Left lung (tissue), 10 donors: ENCODE data around the gene CACNA1C. TPM values are rescaled to one million over a fixed set of nuclear protein-coding genes. Genes with fewer than 3 reads are reported as not detected.

Experiments used
- ATAC-seq: fragments of 200-7000 bp; cut with Tn5 transposase; one replicate; pipeline ENCODE4 v1.9.1; 2020; ENCODE audit warnings: moderate library complexity
- DNase-seq, 4 donors: peaks; one replicate each; pipeline ENCODE4 v3.0.0-alpha.2; 2013 to 2020
- H3K27ac ChIP-seq, 2 donors: fragments of 200-600 bp; sonication (generic) in 1 of 2; one replicate each; pipeline versions ENCODE4 v1.5.0 to v1.8.0; 2020 to 2021
- H3K27me3 ChIP-seq, 2 donors: fragments of 200-600 bp; sonication (generic) in 1 of 2; one replicate each; pipeline versions ENCODE4 v1.5.0 to v1.8.0; 2020 to 2021
- H3K36me3 ChIP-seq, 2 donors: fragments of 200-600 bp; sonication (generic) in 1 of 2; one replicate each; pipeline versions ENCODE4 v1.5.0 to v1.8.0; 2020 to 2021
- H3K4me1 ChIP-seq, 2 donors: fragments of 200-600 bp; one replicate each; pipeline ENCODE4 v1.8.0; 2021
- H3K4me3 ChIP-seq, 2 donors: fragments of 200-600 bp; sonication (generic) in 1 of 2; one replicate each; pipeline versions ENCODE4 v1.5.0 to v1.8.0; 2020 to 2021; ENCODE audit warnings: mild to moderate bottlenecking in 1 of 2
- H3K9me3 ChIP-seq, 2 donors: fragments of 200-600 bp; sonication (generic) in 1 of 2; one replicate each; pipeline versions ENCODE4 v1.5.0 to v1.8.0; 2020 to 2021
- intact Hi-C, 2 donors: fragments of 100-400 bp; cut with DNase I; formaldehyde crosslinking; loops; one replicate each; pipeline versions ENCODE4 v1.11.2 to v1.14.2; 2022
- polyA plus RNA-seq, 6 donors: library from polyadenylated mRNA; unstranded; fragments of 120-200 nt; gene quantifications; one replicate each; pipeline ENCODE4 v1.2.1, GENCODE V29; 2013; ENCODE audit not compliant: insufficient read length in 6 of 6
- total RNA-seq, 2 donors: library from RNA; stranded (reverse); fragmentation: NEBNext Ultra II Directional; extraction: Animal tissue kit (Norgen Biotek cat#: 25700); gene quantifications; one replicate each; pipeline ENCODE4 v1.2.1, GENCODE V29; 2021
- TF ChIP-seq, protein P1 (sequence below), 2 donors: fragments of 200-600 bp; sonication (generic) in 1 of 2; IDR thresholded peaks; one replicate each; pipeline versions ENCODE4 v1.5.0 to v1.8.0; 2021; ENCODE audit warnings: antibody characterized with exemption in 2 of 2
- donor health status: DM: no; HTN: yes; CAD: no.
- donor health status: DM: no; HTN: no; CAD: no.

Gene CACNA1C
- total and polyA plus RNA-seq, 8 donors, result 11.9 to 21.9 (median 14.2) TPM

DNA sequence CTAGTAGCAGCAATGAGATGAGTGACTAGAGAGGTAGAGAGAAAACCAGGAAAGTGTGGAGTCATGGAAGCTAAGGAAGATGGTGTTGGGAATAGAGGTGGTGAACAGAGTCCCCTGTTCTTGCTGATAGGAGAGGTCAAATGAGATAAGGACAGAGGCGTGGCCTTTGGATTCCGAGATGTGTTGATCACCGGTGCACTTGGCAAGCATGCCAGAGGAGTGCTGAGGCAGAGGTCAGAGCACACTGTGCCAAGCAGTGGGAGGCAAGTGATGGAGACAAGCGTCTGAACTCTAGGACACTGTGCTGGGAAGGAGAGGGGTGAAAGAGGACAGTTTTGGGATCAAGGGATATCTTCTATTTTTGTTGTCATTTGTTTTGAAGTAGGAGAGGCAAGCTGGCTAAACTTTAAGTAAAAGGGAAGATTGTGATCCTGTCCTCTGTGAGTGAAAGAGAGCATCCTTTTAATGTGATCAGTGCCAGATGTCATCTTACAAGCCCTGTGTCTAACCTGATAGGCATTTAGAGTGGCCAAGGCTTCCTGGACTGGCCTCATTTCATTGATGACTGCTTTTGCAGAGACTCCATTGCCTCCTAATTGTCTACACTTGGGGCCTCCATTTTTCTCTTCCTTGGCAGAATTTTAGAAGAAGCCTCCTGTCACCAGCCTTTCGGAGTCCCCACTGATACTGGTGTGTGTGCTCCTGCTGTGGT, 336.4 kb downstream of the CACNA1C start:
- no peaks in the 10 kb centered on the region for H3K9me3 ChIP-seq
- no peaks in the 10 kb centered on the region for H3K4me1 ChIP-seq
- DNase-seq (no peak), ATAC-seq (no peak)
- H3K4me3 ChIP-seq, result no peak overlapping the region
- no peaks in the 10 kb centered on the region for H3K36me3 ChIP-seq
- TF ChIP-seq, protein P1, sequence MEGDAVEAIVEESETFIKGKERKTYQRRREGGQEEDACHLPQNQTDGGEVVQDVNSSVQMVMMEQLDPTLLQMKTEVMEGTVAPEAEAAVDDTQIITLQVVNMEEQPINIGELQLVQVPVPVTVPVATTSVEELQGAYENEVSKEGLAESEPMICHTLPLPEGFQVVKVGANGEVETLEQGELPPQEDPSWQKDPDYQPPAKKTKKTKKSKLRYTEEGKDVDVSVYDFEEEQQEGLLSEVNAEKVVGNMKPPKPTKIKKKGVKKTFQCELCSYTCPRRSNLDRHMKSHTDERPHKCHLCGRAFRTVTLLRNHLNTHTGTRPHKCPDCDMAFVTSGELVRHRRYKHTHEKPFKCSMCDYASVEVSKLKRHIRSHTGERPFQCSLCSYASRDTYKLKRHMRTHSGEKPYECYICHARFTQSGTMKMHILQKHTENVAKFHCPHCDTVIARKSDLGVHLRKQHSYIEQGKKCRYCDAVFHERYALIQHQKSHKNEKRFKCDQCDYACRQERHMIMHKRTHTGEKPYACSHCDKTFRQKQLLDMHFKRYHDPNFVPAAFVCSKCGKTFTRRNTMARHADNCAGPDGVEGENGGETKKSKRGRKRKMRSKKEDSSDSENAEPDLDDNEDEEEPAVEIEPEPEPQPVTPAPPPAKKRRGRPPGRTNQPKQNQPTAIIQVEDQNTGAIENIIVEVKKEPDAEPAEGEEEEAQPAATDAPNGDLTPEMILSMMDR (IDR thresholded peaks at IDR 0.05), result no peak
- H3K27ac ChIP-seq, result no peak overlapping the region
- intact Hi-C loops, result no loop called here
- H3K27me3 ChIP-seq, result no peaks in the 10 kb centered on the region

DNA sequence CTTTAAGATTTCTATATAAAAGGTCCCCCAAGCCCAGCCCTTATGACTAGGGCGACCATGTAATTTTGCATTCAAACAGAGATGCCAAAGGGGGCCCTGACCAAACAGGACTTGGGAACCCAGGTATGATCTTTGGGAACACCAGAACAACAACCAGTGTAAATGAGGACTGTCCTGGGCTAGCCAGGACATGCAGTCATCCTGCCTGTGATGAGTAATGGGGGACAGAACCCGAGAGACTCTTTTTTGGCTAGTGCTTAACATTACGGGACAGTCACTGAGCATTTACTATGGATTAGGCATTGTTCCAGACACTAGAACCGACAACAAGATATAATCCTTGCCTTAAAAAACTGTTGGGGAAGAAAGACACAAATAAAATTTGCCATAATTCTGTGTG, 337.3 kb downstream of the CACNA1C start:
- Histone ChIP-seq H3K4me1 (no peaks in the 10 kb centered on the region), H3K36me3 (no peaks in the 10 kb centered on the region), H3K4me3 (no peak overlapping the region), H3K27me3 (no peaks in the 10 kb centered on the region), H3K9me3 (no peaks in the 10 kb centered on the region), H3K27ac (no peak overlapping the region)
- TF ChIP-seq, protein P1 (IDR thresholded peaks at IDR 0.05), result no peak
- DNase-seq, result no peak
- intact Hi-C loops, result no loop called here
- ATAC-seq, result no peak

DNA sequence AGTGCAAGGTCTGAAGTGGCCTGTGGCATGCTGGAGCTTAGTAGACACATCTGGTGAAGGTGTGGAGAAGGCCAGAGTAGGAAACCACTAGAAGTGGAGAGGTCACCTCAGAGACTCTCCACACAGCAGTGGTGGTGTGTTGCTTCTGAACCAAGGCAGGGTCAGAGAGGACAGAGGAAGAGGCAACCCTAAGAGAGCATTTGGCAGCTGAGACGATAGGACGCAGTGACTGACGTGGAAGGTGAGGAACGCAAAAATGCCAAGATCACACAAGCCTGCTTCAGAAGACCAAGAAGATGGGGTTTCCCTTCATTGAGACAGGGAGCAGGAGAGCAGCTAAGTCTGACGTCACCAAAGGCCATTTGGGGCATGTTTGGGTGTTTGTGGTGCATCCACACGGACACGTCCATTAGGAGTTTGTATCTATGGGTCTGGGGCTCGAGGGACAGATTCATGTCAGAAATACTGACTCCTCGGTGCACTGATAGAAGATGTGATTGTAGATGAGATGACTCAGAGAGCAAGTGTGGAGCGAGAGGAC, 338.1 kb downstream of the CACNA1C start:
- no peaks in the 10 kb centered on the region for H3K27me3 ChIP-seq
- TF ChIP-seq, protein P1 (IDR thresholded peaks at IDR 0.05), result no peak
- no peaks in the 10 kb centered on the region for H3K36me3 ChIP-seq
- intact Hi-C loops, result no loop called here
- ATAC-seq, result no peak
- H3K27ac ChIP-seq, result no peak overlapping the region
- no peaks in the 10 kb centered on the region for H3K9me3 ChIP-seq
- no peak for DNase-seq
- peaks cover 0 to 5% of the 10 kb centered on the region in 2 donors for H3K4me1 ChIP-seq
- H3K4me3 ChIP-seq, result no peak overlapping the region

DNA sequence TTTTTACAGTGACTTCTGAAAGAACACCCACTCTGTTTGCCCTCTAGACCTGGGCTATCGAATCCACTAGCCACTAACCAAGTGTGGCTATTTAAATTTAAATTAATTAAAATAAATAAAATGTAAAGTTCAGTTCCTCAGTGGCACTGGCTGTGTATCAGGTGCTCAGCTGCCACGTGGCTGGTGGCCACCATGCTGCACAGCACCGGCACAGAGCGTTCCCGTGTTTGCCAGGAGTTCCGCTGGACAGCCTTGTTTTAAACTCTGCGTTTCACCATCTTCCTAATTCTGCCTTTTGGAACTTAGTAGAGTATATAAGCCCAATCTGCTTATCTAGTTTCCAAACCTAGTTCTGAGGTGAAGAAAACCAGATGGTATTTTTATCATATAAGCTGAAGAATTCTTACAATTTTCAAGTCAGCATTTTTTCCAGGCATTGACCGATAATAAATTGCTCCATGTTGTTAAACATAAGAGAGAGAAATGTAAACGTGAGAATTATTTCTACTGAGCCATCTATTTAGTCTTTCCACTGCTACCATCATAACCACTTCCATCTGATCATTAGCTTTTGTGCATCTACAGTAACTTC, 339.0 kb downstream of the CACNA1C start:
- intact Hi-C loops, result no loop called here
- peaks cover 0 to 7% of the 10 kb centered on the region in 2 donors for H3K4me1 ChIP-seq
- TF ChIP-seq, protein P1 (IDR thresholded peaks at IDR 0.05), result no peak
- H3K4me3 ChIP-seq, result no peak overlapping the region
- no peak overlapping the region for H3K27ac ChIP-seq
- no peaks in the 10 kb centered on the region for H3K27me3 ChIP-seq
- no peak for DNase-seq
- H3K36me3 ChIP-seq, result no peaks in the 10 kb centered on the region
- H3K9me3 ChIP-seq, result no peaks in the 10 kb centered on the region
- ATAC-seq, result no peak

DNA sequence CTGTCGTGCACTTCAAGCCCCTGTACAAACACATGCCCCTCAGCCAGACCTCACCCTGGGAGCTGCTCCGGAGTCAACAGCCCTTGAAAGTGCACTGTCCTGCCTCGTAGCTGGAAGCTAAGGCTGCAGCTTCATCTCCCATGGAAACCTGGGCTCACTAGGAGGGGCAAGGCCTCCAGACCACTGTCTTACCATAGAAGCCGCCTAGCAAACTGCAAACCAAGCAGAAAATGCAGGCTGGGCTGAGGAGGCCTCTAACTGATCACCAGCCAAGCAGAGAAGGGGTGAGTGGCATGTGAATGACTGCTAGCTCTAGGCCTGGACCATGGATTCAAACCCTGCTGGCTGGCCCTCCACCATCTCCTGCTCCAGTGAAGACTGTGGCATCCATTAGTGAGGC, 340.2 kb downstream of the CACNA1C start:
- no peaks in the 10 kb centered on the region for H3K27me3 ChIP-seq
- no peaks in the 10 kb centered on the region for H3K9me3 ChIP-seq
- peaks cover 0 to 7% of the 10 kb centered on the region in 2 donors for H3K4me1 ChIP-seq
- intact Hi-C loops, result no loop called here
- no peak for ATAC-seq
- no peak overlapping the region for H3K27ac ChIP-seq
- H3K4me3 ChIP-seq, result no peak overlapping the region
- TF ChIP-seq, protein P1 (IDR thresholded peaks at IDR 0.05), result no peak
- DNase-seq, result no peak
- no peaks in the 10 kb centered on the region for H3K36me3 ChIP-seq
